Cardiac septum (tissue), 1 donor: ENCODE data around the gene RBPJL. TPM values are rescaled to one million over a fixed set of nuclear protein-coding genes. Genes with fewer than 3 reads are reported as not detected.
A peak's percentile ranks its signal among the peaks of the same experiment; 100 is the strongest.

ENCODE experiments used
- DNase-seq: peaks from one replicate; pipeline ENCODE4 v3.0.0-alpha.2; 2020; ENCODE audit warnings: low spot score
- intact Hi-C: fragments of 100-400 bp; cut with DNase I; formaldehyde crosslinking; loops from one replicate; pipeline ENCODE4 v1.14.0; 2022
- total RNA-seq: library from RNA; stranded (reverse); fragmentation: NEBNext Ultra II Directional; extraction: Animal tissue kit (Norgen Biotek cat#: 25700); gene quantifications from one replicate; pipeline ENCODE4 v1.2.1, GENCODE V29; 2021
- donor health status: DM: no; HTN: no; CAD: no.

Gene RBPJL
- total RNA-seq, 1 donor from 2014 or later, result not detected

DNA sequence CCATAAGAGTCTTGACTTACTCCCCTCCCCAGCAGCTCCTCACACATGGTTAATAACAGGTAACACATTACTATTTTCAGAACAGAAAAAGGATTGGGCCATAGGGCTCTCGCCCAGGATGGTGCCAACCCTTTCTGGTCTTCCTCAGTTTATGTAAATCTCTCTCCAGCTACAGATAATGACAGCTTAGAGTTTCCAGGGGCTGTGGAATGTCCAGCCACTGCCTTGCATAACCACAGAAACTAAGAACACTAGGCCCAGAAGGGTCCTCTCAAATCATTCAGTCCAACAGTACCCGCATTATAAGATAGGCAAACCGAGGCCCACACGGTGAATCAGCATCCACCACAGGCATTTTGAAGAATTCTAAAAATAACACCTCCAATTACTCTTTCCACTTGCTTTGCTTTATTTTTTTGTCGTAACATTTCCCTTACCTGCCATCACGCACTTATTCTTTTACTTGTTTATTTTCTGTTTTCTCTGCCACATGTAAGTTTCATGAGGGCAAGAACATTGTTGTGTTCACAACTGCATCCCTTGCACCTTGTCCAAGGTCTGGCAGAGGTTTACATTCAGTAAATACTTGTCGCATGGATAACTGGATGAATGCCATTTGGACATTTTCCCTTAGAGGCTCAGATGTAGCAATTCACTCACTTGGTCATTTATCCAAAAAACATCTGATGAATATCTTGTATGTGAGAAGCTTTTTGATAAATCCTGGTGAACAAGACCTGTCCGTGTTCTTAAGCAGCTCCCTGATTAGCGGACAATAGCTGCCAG lies 48.0 kb downstream of the RBPJL start:
- DNase-seq, result peak; percentile 49
- intact Hi-C loops, result loop anchor here (5.0 kb wide), 1 partner anchor 53 kb away; the partner anchor contains the start of gene DBNDD2

DNA sequence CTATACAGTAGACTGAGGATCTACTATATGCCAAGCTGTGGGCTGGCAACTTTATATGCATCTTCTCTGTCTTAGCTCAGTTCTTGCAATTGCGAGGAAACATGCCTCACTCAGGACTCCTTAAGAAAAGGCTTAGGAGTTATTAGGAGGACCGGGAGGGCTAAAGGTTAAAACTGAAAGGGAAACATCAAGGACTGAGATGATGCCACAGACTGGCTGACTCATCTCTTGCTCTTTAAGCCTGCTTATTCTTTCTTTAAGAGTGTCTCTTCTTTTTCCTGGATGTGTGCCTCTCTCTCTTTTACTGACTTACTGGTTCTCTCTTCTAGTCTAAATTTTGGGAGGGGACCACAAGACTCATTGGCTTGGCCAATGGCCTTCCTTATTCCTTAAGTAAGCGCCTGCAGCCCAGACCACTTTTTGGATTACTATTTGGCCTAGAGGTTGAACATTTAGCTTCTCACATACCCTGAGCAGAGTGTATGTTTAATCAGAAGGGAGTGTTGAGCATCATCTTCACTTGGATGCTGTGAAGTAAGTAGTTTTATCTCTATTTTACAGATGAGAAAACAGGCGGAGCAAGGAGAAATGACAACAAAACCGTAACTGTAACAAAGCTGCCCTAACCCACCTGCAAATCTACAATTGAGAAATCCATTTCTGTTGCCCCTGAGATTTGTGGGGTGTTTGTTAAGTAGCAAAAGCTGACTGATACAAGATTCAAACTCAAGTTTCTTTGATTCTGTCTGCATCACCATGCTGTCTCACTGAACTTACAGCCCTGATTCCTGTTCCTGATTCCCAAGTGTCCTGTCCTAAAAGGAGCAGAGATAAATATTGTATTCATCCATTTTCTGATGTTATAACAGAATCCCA lies 48.8 kb downstream of the RBPJL start:
- intact Hi-C loops, result loop anchor here (5.0 kb wide), 1 partner anchor 52 kb away; the partner anchor contains the start of gene DBNDD2

DNA sequence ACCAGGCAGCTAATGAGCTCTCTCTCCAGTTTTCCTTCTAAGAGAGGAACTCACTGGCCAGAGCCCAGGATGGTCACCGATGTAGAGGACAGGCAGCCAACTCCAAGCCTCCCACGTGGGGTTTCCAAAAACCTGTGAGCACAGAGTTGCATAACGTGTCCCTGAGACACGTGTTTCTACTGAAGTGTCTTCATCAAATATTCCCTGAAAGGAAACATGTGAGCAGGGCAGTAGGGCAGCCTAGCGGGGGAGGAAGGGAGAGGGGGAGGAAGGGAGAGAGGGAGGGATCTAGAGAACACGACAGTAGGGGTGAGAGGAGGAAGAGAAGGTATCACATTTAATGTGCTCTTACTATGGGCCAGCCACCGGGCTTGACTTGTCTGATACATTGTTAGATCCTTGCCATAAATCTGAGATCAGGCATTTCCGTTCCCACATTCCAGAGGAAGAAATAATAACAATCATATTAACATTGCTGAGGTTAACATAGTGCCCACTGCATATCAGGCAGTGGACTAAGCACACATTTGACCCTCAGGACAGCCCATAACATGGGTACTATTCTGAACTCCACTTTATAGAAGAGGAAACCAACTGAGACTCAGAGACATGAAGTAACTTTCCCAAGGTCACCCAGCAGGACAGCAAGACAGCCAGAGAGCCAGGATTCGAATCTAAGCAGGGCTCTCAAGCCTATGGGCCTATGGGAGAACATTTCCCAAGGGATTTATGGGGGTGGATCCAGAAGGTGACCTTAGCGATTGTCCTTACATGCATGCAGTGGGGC lies 51.8 kb downstream of the RBPJL start:
- intact Hi-C loops, result loop anchor here (1.0 to 5.0 kb wide), 2 partner anchors 16 to 49 kb away; partner anchors contain the start of gene DBNDD2
- peak; percentile 82 for DNase-seq

More for the DNA sequence above, 48.8 kb downstream of the RBPJL start:
- no peak for DNase-seq

DNA sequence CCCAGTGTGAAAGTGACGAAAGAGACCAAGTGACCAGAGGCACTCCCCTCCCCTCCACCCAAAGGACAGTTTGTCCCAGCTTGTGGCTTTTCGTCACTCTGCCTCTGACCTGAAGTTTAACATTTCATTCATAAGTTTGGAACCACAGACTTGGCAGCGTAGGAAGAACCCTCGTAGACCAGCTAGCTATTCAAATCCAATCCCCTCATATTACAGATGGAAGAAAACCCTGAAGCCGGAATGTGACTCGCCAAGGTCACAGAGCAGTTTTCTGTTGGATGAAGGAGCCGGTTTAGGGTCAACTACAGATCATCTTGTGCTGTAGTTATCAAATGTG lies 52.4 kb downstream of the RBPJL start:
- intact Hi-C loops, result loop anchor here (5.0 kb wide), 1 partner anchor 48 kb away; the partner anchor contains the start of gene DBNDD2

DNA sequence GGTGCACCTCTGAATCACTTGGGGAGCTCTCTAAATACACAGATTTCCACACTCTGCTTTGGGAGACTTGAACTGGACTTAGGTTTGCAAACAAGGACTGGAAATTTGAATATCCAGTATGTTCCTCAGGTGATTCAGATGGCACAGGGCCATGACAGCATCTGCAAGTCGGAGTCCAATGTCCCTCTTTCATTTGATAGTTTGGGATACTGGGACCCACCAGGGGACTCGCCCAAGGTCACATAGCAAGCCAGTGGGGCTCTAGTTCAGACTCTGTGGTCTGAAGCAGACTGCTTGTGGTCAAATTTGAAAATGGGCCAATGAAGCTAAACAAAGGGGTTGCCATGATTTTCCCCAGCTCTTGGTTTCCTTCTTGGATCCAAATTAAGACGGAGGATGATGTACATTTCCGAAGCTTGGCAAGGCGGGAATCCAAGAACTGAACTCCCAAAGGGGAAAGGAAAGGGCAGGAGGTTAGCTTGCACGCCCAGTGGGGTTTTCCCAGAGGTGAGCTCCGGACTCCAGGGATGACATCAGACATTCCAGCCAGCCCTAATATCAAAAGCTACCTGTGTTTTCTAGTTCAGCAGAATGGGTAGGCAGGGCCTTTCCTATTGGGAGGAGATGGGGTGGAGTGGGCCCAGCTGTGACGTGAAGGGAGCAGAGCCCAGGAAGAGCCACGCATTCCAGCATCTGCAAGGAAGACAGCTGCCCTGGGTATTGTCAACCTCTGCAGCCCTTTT lies 52.9 kb downstream of the RBPJL start:
- intact Hi-C loops, result loop anchor here (5.0 kb wide), 1 partner anchor 48 kb away; the partner anchor contains the start of gene DBNDD2
- peak; percentile 60 for DNase-seq

More for the DNA sequence above, 52.4 kb downstream of the RBPJL start:
- peak; percentile 74 for DNase-seq

DNA sequence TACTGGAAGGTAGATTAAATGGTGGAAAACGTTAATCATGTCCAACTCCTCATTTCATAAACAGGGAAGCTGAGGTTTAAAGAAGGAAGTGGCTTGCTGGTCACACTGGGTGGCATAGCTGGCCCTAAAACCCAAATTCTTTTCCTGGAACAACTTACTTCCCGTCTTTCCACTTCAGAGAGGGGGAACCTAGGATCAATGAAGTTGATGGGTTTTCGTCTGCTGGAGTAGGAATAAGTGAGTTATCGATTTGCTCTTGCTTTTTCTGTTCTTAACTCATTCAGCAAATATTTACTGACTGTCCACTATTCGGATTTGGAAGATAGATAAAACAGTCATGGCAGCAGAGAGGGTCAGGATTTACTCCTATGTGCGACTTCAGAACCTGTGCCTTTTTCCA lies 55.2 kb downstream of the RBPJL start:
- intact Hi-C loops, result loop anchor here (2.0 kb wide), 1 partner anchor 75 kb away; no protein-coding TSS in a partner anchor

DNA sequence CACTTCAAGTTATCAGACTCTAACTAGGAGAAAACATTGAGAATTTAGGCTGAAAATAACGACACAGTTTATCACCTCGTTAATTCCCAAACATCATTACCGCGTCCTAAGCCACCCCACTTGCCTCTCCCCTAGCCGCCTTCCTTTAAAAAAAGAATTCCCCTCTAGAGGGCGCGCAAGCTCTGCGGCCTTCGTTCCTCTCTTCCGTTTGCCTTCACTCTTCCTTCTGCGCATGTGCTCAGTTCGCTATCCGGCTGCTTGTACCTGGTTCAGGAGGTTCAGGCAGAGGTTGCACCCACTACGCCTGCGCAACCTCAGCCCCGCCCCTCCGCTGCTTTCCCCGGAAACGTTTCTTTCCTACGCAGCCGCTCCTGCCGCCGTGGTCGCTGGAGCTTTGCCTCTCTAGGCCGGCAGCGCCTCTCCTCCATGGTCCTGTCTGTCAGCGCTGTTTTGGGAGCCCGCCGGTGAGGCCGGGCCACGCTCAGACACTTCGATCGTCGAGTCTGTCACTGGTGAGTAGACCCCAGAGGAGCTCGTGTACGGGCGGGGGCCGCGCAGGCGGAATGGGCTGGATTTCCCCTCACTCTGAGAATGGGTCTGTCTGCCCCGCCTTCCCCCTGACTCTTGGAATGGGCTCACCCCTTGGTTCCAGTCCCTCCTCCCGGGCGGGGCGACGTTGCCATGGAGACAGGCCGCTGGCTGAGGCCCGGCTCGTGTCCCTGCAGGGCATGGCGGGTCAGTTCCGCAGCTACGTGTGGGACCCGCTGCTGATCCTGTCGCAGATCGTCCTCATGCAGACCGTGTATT lies 56.4 kb downstream of the RBPJL start, which contains the start of gene SYS1:
Gene SYS1 (plus strand): TSS at position 353 of the 807 bp plus-strand sequence. CDS start 376 bp downstream, at position 729.
- intact Hi-C loops, result loop anchor here (2.0 kb wide), 1 partner anchor 74 kb away; no protein-coding TSS in a partner anchor
- DNase-seq, result peak; percentile 99

More for the DNA sequence above, 55.2 kb downstream of the RBPJL start:
- no peak for DNase-seq

DNA sequence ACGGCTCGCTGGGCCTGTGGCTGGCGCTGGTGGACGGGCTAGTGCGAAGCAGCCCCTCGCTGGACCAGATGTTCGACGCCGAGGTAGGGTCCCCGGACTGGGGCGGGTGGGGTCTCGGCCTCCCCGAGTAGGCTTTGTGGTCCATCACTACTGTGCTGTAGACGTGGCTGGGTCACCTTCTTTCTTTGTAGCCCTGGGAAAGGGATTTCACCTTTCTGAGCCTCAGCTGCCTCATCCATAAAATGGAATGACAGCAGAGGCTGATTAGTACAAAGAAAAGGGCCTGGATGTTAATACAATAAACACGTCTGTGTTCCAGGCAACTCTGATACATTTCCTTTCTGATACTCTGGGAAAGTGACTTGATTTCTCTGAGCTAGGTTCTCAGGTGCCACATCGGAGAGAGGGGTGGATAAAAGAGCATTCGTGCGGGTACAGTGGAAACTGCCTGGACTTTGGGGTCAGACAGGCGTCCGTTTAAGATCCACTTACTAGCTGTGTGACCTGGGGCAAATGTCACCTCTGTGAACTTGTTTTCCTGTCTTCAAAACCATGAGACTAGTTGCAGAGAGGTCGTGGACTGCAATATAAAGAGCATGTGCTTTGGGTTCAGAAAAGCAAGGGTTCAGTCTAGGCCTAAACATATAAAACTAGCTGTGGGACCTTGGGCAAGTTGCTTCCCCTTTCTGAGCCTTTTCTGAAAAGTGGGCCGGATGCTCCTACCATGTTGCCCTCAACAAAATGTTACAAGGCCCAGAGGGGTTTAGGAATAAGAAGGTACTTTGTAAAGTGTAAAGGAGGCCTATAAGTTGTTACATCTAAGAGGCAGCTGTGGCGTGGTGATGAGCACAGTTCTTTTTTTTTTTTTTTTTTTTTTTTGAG lies 57.2 kb downstream of the RBPJL start:
- intact Hi-C loops, result loop anchor here (2.0 kb wide), 1 partner anchor 73 kb away; no protein-coding TSS in a partner anchor

DNA sequence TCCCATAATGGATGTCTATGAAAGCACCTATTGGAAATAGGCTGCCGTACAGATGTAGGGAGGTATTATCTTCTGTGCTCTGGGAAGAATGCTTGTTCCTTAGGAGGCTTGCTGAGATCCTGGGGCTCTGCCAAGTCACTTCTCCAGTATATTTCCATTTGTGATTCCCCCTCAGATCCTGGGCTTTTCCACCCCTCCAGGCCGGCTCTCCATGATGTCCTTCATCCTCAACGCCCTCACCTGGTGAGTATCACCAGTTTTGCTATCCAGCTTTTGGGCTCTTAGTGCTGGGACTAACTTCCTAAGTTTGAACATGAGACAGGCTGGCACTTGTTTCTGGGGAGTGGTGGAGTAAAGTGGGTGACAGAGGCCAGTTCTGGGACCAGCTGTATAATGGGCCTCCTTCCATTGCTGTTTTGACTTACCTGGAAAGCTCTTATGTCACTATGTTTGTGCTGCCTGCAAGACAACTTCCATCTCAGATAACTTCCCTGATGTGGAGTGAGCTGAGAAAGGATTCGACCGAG lies 58.9 kb downstream of the RBPJL start:
- intact Hi-C loops, result no loop called here
- no peak for DNase-seq

More for the DNA sequence above, 57.2 kb downstream of the RBPJL start:
- no peak for DNase-seq

DNA sequence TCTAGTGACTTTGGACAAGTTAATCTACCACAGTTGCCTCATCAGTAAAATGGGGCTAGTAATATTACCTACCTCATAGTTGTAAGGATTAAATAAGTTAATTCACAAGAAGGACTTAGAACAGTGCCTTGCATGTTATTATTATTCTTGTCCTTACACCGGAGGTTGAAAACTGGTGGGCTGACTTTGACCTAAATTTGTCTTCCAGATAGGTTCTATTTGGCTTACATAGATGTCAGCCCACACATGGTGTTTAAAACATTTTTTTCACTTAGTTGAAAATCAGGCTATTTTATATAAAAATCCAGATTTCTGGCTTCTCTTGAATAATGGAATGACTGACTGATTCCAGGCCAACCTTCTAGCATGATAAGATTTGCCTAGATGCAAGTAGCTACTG lies 59.6 kb downstream of the RBPJL start:
- intact Hi-C loops, result loop anchor here (2.0 kb wide), 1 partner anchor 43 kb away; no protein-coding TSS in a partner anchor
- no peak for DNase-seq

DNA sequence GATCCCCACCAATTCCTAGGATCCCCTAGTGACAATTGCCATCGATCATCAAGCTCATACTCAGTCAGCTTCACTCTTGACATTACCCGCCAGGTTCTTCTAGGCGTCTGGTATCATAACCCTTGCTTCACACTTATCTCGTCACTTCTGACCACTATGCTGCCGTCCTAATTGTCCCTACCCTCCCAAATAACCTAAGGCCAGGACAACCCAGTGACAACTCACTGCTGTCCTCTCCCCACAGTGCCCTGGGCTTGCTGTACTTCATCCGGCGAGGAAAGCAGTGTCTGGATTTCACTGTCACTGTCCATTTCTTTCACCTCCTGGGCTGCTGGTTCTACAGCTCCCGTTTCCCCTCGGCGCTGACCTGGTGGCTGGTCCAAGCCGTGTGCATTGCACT lies 60.0 kb downstream of the RBPJL start:
- intact Hi-C loops, result loop anchor here (2.0 kb wide), 1 partner anchor 44 kb away; no protein-coding TSS in a partner anchor
- DNase-seq, result no peak

DNA sequence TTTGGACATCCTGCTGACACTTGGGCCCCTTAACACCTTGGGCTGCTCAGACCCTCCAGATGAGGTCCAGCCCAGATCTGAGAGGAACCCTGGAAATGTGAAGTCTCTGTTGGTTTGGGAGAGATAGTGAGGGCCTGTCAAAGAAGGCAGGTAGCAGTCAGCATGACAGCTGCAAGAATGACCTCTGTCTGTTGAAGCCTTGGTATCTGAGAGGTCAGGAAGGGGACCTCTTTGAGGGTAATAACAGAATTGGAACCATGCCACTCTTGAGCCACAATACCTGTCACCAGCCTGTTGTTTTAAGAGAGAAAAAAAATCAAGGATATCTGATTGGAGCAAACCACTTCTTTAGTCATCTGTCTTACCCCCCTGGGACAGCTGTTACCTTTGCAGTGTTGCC lies 60.5 kb downstream of the RBPJL start:
- DNase-seq, result no peak
- intact Hi-C loops, result loop anchor here (2.0 kb wide), 1 partner anchor 44 kb away; no protein-coding TSS in a partner anchor
